Central memory CD4-positive, alpha-beta T cell (primary cell): Measurements from ENCODE around the gene ADGRB3.
"Not testable (repeated sequence)": the region's sequence is repeated elsewhere in the genome, so short reads cannot be mapped to it uniquely, and the experiment has no call there.

Source experiments
- DNase-seq: peaks from one replicate; pipeline ENCODE4 v3.0.0; 2022

ADGRB3 gene

GRCh38 chr6:68650142-68650541 lies 15.1 kb downstream of the ADGRB3 start:
- DNase-seq = no peak

DNA sequence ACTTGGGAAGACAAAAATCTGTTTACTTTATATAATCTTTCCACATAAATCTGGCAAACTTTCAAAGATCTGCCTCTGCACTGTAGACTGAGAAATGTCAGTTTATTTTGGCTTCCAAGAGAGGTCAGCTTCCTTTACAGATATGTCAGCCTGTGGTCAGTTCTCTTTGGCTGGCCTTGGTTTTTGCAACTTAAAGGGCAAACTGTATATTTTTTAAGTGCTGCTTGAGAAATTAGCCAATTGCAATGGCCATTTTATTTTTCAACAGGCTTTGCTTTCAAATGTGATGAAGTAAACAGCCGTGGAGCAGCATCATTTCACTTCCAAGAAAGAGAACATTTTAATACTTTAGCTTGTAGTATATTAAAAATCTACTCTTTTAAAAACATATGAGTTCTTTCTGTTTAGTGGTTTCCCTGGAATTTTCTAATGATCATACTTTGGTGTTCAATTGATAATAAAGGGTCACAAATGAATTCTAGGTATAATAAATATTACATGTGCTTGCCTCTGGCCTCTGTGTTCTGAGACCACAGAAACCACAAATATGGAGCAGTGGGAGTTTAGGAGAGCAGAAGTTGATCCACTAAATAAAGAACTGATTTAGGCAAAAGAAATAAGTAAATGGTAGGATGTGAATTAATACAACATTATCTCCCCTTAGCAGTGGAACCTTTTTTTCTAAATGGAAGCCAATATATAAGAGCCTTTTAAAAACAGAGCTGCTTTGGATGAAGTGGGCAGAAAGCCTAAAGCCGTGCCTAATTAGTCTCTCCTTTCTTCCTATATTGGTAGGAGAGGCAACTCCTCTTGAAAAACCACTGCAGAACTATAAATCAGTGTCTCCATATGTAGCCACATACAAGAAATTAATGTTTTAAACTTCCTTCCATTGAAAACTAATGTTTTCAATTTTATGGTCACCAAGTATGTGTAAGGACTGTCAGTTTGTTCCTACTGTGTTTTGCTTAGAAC lies 16.2 kb downstream of the ADGRB3 start:
- no peak for DNase-seq

- DNase-seq = no peak
Observed at GRCh38 chr6:68652117-68652536, 17.0 kb downstream of the ADGRB3 start.

- no peak for DNase-seq
Observed at GRCh38 chr6:68653074-68653705, 18.1 kb downstream of the ADGRB3 start.

DNA sequence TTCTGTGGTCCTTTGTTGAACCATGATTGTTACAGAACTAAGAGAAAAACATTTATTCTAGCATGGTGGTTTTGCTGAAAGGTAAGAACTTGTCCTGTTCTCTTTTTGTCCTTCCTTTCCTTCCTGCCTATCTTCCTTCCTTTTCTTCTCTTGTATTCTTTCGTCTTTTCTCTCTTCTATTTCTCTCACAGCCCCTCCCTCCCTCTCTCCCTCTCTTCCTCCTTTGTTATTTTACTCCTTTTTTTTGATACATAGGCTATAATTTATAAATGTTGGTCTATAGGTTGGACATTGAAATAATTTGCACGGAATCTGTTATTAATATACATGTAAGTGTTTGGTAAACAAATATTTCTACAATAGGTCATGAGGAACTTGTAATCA lies 18.6 kb downstream of the ADGRB3 start:
- DNase-seq = no peak

DNA sequence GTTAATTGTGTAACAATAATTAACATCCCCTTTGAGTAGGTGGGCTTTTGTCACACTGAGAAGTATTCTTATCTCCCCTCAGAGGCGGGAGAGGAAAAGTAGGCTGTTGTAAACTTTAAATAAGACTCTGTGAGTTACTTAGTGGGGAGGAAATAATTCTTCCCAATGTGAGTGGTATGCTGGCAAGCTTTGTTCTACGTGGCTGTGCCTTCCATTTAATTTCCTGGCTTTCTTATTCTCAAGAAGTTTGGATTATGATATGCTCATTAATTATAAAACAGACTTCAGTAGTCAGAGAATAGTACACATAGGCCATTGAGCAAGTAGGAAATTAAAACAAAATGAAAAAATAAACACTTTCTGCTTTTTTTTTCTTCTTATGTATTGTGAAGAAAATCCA lies 19.1 kb downstream of the ADGRB3 start:
- DNase-seq = no peak

- DNase-seq = no peak
Observed at GRCh38 chr6:68655028-68655427, 19.9 kb downstream of the ADGRB3 start.

- no peak for DNase-seq
Observed at GRCh38 chr6:68657374-68658139, 22.5 kb downstream of the ADGRB3 start.

DNA sequence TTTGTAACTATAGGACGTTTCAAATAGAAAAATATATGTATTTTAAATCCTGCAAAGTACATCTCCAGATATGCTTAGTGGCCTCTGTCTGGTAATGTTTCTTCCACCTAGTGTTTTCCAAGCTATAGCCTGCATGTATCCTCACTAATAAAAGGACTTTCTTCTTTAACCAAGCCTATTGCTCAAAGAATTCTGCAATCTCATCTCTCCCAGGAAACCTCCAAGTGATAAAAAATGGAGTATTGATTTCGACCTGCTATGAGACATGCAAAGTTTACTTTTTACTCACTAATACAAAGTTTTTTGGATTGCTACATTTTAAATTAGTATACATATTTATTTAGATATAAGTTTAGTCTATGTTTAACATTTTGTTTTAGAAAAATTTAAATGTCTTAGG lies 23.3 kb downstream of the ADGRB3 start:
- DNase-seq = no peak

DNA sequence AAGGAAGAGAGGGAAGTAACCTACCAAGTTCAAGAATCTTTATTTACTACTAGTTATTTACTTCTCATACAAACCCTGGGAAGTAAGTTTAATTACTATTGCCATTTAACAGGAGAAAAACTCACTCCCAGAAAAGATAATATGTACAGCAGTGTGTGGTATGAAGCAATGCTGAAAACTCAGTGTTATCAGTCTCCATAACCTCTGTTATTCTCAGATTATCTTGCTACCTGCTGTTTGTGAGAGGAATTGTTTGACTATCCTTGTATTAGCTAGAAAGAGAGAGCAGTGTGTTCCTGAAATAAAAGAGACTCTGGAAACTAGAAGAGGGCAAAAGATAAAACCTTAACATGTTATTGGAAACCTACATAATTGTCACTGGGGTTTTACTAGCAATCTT lies 38.2 kb downstream of the ADGRB3 start:
- no peak for DNase-seq

GRCh38 chr6:68675548-68675947 lies 40.5 kb downstream of the ADGRB3 start:
- no peak for DNase-seq

DNA sequence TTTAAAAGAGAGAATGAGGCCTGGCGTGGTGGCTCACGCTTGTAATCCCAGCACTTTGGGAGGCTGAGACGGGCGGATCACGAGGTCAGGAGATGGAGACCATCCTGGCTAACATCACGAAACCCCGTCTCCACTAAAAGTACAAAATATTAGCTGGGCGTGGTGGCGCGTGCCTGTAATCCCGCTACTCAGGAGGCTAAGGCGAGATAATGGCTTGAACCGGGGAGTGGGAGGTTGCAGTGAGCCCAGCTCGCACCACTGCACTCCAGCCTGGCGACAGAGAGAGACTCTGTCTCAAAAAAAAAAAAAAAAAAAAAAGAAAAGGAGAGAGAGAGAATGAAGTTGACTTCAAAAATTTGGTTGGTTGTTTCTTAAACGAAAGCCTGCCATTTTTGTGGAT lies 41.0 kb downstream of the ADGRB3 start:
- DNase-seq = not testable (repeated sequence)

- DNase-seq = no peak
Observed at GRCh38 chr6:68677058-68677457, 42.0 kb downstream of the ADGRB3 start.

DNA sequence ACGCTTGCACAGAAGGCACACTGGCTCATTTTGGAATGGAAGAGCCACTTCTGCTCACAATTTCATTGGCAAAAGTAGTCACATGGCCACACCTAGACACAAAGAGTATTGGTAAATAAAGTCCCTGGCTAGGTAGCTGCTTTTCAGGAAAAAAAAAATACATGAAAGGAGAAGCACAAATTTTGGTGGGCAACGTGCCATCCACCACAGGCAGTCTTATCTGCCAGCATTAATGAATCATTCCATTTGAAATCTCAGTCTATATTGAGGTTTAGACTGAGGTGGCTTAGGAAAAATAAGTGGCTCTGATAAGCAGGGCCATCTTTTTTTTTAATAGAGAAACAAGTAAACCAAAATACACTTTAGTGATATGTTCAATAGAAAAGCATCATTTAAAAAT lies 44.3 kb downstream of the ADGRB3 start:
- DNase-seq = no peak

DNA sequence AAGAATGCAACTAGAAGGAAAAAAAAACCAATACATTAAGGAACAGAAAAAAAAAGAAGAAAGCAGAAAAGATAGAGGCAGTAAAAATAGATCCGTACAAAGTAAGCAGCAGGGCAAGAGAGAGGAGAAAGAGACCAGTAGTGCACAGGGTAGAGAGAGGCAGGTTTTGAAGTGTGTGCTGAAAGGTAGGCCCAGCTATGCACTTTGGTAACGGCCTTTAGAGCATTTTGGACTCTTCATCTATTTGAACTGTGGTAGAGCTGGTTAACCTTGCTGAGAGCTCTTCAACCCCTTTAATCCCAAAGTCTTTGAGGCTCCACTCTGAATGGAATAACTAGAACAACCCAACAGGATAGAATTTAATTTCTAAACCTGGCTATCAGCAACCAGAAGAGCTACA lies 45.2 kb downstream of the ADGRB3 start:
- DNase-seq = no peak

GRCh38 chr6:68689910-68690309 lies 54.8 kb downstream of the ADGRB3 start:
- no peak for DNase-seq

DNA sequence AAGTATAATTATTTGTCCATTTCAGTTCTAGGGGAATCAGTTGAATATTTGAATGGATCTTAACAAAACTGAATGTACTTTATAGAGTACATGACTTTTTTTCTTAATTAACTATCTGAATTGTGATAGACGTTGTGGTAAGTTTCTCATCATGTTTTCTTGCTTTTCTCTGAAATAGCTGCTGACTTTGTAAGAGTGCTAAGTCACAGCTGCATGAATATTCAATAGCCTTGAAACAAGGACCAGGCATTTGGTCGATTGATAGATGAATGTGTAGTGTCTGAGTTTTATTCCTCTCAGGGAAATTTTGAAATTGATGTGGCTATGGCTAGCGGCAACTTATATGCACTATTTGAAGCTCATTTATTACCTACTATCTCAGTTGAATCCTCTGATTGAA lies 56.0 kb downstream of the ADGRB3 start:
- no peak for DNase-seq

DNA sequence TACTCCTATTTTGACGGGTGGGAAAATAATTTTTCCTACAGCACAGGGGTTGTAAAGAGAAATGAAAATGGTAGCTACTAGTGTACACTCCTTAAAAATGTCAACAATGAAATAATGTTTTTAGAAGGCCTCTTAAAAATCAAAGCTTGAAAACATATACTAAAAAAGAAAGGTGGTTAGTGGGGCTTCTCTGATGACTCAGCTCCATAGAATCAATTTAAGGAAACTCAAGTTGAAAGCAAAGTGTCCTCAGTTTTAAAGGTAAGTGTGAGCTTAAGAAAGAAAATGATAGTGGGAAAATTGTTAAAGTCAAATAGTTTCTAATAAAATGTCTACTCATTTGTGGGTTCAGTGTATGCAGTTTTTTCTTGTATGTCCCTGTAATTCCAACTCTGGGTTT lies 58.2 kb downstream of the ADGRB3 start:
- DNase-seq = no peak

GRCh38 chr6:68695403-68695802 lies 60.3 kb downstream of the ADGRB3 start:
- no peak for DNase-seq

DNA sequence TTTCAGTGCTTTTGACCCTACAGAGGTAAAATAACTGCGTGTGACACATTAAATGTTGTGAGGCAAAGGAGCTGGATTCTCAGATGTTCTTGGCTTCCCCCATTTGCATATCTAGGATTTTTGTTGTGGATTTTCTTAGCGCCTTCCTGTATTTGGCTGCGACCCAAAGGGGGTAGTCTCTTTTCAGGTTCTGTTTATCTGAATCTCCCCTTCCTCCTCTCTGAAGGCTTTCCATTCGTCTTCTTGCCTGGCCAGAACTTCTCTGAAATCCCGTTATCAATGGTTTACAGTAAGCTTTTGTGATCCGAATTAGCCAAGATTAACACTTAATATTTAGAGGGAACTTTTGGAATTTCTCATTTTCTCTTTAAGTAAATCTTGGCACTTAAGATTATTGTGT lies 60.8 kb downstream of the ADGRB3 start:
- no peak for DNase-seq

- no peak for DNase-seq
Observed at GRCh38 chr6:68697394-68697793, 62.3 kb downstream of the ADGRB3 start.

DNA sequence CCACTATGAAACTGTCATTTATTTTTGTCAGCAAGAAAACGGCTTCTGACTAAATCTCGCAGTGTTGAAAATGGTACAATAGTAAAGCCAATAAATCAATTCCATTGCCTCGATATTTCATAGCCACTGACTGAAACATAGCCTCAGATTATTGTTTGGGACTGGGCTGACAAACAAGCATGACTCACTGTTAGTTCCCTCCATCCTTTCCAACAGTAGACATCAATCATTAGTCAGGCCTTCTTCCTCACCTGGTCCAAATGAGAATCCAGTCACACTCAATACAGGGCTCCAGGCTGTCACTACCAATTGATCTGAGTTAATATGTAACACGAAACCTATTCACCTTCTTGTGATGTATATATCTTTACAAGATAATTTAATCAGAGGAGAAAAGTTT lies 66.1 kb downstream of the ADGRB3 start:
- DNase-seq = no peak

- DNase-seq = no peak
Observed at GRCh38 chr6:68704485-68704884, 69.4 kb downstream of the ADGRB3 start.

DNA sequence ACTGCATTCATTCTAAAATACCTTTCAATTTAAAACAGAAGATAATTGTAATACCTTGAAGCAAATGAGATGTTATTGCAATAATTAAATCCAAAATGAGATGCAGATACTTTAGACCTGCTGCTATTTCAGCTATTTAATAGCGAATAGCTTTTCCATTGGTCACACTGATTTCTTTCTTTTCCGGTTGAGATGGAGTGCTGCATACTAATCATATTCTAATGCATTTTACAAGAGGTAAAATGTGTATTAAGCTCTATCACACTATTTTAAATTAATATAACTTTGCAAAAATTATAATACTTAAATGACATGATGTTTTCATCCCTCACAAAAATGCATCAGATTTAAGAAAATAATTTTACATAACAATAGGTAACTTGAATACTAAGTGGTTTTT lies 74.0 kb downstream of the ADGRB3 start:
- no peak for DNase-seq
